Measurements from ENCODE around the gene NSG2. TPM values are rescaled to one million over a fixed set of nuclear protein-coding genes. Genes with fewer than 3 reads are reported as not detected.

NSG2 gene
- total RNA-seq, 1 donor = not detected

DNA sequence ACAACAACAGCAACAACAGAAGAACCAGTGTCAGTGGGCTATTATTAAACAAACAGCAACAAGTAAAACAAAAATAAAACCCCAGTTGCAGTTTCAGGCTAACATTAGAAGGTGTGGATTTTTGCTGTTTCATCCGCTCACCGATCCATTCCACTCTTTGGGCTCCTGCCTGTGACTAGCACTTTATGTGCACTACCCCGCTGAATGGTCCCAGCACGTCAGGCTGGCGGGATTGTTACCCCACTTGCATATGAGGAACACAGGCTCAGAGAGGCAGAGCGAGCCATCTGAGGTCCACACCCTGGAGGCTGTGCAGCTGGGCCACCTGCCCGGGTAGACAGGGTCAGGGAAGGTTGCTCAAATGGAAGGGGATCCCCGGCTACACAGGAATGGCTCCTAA is 26.0 kb downstream of the NSG2 start:
- no peak for DNase-seq (ENCODE audit: low read depth)
- no peak overlapping the region for H3K4me3 ChIP-seq (ENCODE audit: low read depth, low read length)
- TF ChIP-seq, protein P1, sequence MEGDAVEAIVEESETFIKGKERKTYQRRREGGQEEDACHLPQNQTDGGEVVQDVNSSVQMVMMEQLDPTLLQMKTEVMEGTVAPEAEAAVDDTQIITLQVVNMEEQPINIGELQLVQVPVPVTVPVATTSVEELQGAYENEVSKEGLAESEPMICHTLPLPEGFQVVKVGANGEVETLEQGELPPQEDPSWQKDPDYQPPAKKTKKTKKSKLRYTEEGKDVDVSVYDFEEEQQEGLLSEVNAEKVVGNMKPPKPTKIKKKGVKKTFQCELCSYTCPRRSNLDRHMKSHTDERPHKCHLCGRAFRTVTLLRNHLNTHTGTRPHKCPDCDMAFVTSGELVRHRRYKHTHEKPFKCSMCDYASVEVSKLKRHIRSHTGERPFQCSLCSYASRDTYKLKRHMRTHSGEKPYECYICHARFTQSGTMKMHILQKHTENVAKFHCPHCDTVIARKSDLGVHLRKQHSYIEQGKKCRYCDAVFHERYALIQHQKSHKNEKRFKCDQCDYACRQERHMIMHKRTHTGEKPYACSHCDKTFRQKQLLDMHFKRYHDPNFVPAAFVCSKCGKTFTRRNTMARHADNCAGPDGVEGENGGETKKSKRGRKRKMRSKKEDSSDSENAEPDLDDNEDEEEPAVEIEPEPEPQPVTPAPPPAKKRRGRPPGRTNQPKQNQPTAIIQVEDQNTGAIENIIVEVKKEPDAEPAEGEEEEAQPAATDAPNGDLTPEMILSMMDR (IDR thresholded peaks at IDR 0.05; ENCODE audit: insufficient read depth, low read length) = no peak

DNA sequence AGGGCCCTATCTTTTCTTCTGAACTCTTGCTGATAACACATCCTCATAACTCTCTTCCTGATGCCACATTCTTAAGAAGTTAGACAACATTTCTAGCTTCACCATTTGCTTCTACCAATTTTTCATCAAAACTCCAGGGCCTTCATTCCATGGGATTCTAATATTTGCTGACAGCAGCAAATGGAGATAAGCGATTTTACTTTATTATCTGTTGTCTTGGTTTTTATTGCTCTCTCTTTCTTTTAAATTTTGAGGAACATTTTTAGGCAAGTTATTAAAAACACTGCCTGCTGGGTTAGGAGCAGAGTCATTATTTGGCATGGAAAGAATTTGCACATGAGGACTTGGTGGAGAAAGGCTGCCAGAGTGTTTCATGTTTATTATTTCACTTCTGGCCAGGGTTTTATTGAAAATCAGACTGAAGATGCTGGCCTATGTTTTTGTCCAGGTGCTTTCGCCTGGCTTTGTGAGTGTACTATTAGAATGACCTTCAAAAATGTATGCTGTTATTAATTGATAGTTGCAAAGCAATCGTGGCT is 27.7 kb downstream of the NSG2 start:
- H3K4me3 ChIP-seq (ENCODE audit: low read depth, low read length) = no peak overlapping the region
- TF ChIP-seq, protein P1 (IDR thresholded peaks at IDR 0.05; ENCODE audit: insufficient read depth, low read length) = no peak
- DNase-seq (ENCODE audit: low read depth) = no peak

DNA sequence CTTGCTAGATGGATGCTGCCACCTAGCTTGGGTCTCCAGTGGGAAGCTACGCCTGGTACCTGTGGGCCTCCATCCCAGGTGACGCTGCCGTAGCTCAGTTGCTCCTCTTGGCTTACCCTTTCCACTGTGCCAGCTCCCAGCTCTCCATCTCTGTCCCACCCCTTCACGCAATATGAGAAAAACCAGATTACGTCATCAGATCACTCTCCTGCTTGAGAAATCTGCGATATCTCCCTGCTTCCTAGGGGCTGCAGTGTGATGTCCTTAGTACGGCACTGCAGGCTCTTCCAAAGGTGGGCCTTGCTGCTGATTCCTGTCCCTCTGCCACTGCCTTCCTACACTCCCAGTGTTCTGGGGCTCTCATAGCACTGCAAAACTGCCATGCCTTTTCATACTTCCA is 28.9 kb downstream of the NSG2 start:
- DNase-seq (ENCODE audit: low read depth) = no peak
- TF ChIP-seq, protein P1 (IDR thresholded peaks at IDR 0.05; ENCODE audit: insufficient read depth, low read length) = no peak
- no peak overlapping the region for H3K4me3 ChIP-seq (ENCODE audit: low read depth, low read length)

DNA sequence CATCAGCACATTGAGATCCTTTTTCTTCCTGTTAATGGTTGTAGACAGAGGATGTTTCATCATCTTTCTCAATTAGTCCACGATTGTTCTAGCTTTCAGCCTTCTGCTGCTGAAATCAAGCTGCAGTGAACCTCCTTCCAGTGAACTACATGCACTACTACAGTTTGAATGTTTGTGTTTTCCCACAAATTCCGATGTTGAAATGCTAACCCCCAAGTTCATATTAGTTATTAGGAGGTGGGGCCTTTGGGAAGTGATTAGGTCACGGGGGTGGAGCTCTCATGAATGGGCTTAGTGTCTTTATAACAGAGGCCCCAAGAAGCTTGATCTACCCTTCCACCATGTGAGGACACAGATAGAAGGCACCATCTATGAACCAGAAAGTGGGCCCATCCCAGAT is 32.9 kb downstream of the NSG2 start:
- no peak for DNase-seq (ENCODE audit: low read depth)
- TF ChIP-seq, protein P1 (IDR thresholded peaks at IDR 0.05; ENCODE audit: insufficient read depth, low read length) = no peak
- H3K4me3 ChIP-seq (ENCODE audit: low read depth, low read length) = no peak overlapping the region

DNA sequence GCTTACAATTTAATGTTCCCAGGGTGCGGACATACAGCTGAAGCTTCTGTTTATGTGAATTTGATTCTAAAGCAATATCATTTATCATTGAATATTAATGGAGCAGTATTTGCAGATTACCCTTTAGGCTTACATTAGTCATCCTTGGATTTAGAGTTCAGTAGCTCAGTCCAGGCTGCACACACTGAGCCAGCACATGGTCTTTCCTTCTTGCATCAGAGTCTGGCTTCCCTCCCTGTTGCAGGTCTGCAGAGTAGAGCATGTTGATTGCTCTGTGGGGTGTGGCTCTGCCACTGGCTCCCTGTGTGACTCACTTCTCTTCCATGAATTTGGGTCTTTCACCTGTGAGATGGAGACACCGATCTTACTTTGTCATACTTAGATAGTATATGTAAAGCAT is 36.8 kb downstream of the NSG2 start:
- no peak for DNase-seq (ENCODE audit: low read depth)
- no peak overlapping the region for H3K4me3 ChIP-seq (ENCODE audit: low read depth, low read length)
- TF ChIP-seq, protein P1 (IDR thresholded peaks at IDR 0.05; ENCODE audit: insufficient read depth, low read length) = no peak

DNA sequence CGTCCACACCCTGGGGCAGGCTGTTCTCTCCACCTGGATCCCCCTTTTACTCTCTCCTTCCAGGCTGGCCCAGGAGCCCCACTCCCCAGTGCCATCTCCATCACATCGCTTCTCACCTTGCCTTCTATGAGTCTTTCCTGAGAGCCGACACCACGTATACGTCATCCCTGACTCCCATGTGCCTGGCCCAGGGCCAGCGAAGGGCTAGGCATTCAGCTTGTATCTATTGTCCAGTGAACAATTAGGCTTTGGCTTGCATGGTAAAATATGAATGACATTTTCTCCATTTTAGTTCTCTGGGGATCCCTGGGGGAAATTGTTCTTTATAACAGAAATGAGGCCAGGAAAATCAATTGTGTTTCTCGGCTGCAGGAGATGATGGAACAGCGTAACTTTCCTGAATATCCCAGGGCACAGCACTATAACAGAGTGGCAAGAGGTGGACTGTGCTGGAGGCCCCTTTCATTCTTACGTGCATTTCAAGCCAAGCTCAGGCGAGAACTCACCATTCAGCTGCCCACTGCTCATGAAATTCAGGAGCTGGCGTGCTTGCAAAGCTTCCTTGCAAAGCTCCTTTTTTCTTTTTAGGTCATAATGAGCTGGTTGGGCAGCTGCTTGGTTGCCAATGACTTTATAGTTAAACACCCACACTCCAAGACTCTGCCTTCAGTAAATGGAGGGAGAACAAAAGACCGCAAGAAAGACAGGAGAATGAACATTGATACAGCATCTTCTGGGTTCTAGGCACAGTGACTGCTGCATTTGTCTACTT is 37.7 kb downstream of the NSG2 start:
- TF ChIP-seq, protein P1 (IDR thresholded peaks at IDR 0.05; ENCODE audit: insufficient read depth, low read length) = no peak
- no peak overlapping the region for H3K4me3 ChIP-seq (ENCODE audit: low read depth, low read length)
- no peak for DNase-seq (ENCODE audit: low read depth)

All from fibroblast of the aortic adventitia (primary cell).